ENCODE data around the gene EPB41L5.
A peak's percentile ranks its signal among the peaks of the same experiment; 100 is the strongest.
"Not testable (repeated sequence)": the region's sequence is repeated elsewhere in the genome, so short reads cannot be mapped to it uniquely, and the experiment has no call there.

EPB41L5 gene

GRCh38 chr2:120149406-120149805 is 136.5 kb downstream of the EPB41L5 start:
- Histone ChIP-seq H3K4me3 (ENCODE audit: low read length) (no peak overlapping the region), H3K4me2 (ENCODE audit: low read length) (no peak overlapping the region), H3K4me1 (ENCODE audit: control insufficient read depth, insufficient read depth, low read length) (no peaks in the 10 kb centered on the region), H3K36me3 (ENCODE audit: insufficient read depth, low read length) (no peaks in the 10 kb centered on the region), H3K9ac (ENCODE audit: low read depth, low read length) (no peak overlapping the region), H3K9me3 (replicated peaks; ENCODE audit: low read length) (no peaks in the 10 kb centered on the region), H3K27me3 (ENCODE audit: control insufficient read depth, insufficient read depth, low read length) (no peaks in the 10 kb centered on the region)

- no peak overlapping the region for H3K4me2 ChIP-seq (ENCODE audit: low read length)
- no peaks in the 10 kb centered on the region for H3K4me1 ChIP-seq (ENCODE audit: control insufficient read depth, insufficient read depth, low read length)
- H3K9me3 ChIP-seq (replicated peaks; ENCODE audit: low read length) = no peaks in the 10 kb centered on the region
- no peaks in the 10 kb centered on the region for H3K27me3 ChIP-seq (ENCODE audit: control insufficient read depth, insufficient read depth, low read length)
- H3K9ac ChIP-seq (ENCODE audit: low read depth, low read length) = no peak overlapping the region
- no peaks in the 10 kb centered on the region for H3K36me3 ChIP-seq (ENCODE audit: insufficient read depth, low read length)
- H3K4me3 ChIP-seq (ENCODE audit: low read length) = no peak overlapping the region
These were observed 137.2 kb downstream of the EPB41L5 start for GRCh38 chr2:120150040-120150482.

GRCh38 chr2:120155308-120155707 is 142.4 kb downstream of the EPB41L5 start:
- Histone ChIP-seq H3K4me2 (ENCODE audit: low read length) (no peak overlapping the region), H3K4me3 (ENCODE audit: low read length) (no peak overlapping the region), H3K9ac (ENCODE audit: low read depth, low read length) (no peak overlapping the region), H3K36me3 (ENCODE audit: insufficient read depth, low read length) (peaks cover 13% of the 10 kb centered on the region), H3K9me3 (replicated peaks; ENCODE audit: low read length) (peaks cover 5% of the 10 kb centered on the region), H3K4me1 (ENCODE audit: control insufficient read depth, insufficient read depth, low read length) (no peaks in the 10 kb centered on the region), H3K27me3 (ENCODE audit: control insufficient read depth, insufficient read depth, low read length) (no peaks in the 10 kb centered on the region)

- H3K9me3 ChIP-seq (replicated peaks; ENCODE audit: low read length); H3K4me2 ChIP-seq (ENCODE audit: low read length); H3K27me3 ChIP-seq (ENCODE audit: control insufficient read depth, insufficient read depth, low read length); H3K4me1 ChIP-seq (ENCODE audit: control insufficient read depth, insufficient read depth, low read length); H3K9ac ChIP-seq (ENCODE audit: low read depth, low read length); H3K4me3 ChIP-seq (ENCODE audit: low read length): not testable (repeated sequence)
- peaks cover 13% of the 10 kb centered on the region for H3K36me3 ChIP-seq (ENCODE audit: insufficient read depth, low read length)
These were observed 145.8 kb downstream of the EPB41L5 start for GRCh38 chr2:120158658-120159057.

GRCh38 chr2:120161190-120161589 is 148.3 kb downstream of the EPB41L5 start:
- Histone ChIP-seq H3K4me3 (ENCODE audit: low read length) (no peak overlapping the region), H3K9me3 (replicated peaks; ENCODE audit: low read length) (no peaks in the 10 kb centered on the region), H3K36me3 (ENCODE audit: insufficient read depth, low read length) (peaks cover 9% of the 10 kb centered on the region), H3K4me1 (ENCODE audit: control insufficient read depth, insufficient read depth, low read length) (no peaks in the 10 kb centered on the region), H3K9ac (ENCODE audit: low read depth, low read length) (no peak overlapping the region), H3K4me2 (ENCODE audit: low read length) (no peak overlapping the region), H3K27me3 (ENCODE audit: control insufficient read depth, insufficient read depth, low read length) (no peaks in the 10 kb centered on the region)

DNA sequence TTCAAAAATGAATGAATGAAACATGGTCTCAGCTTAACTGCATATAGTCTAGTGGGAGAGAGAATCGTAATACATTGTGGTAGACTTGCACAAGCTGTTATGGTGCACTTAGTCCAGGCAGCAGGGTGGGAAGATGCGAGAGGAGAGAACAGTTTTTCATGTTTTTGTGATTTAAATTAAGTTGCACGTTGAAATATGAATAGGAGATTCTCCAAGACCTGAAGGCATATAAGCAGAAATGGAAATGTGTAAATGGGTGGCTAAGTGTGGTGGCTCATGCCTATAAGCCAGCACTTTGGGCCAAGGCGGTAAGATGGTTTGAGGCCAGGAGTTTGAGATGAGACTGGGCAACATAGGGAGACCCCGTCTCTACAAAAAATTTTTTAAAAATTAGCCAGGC is 149.8 kb downstream of the EPB41L5 start:
- Histone ChIP-seq H3K4me2 (ENCODE audit: low read length) (no peak overlapping the region), H3K36me3 (ENCODE audit: insufficient read depth, low read length) (peaks cover 2% of the 10 kb centered on the region), H3K4me3 (ENCODE audit: low read length) (no peak overlapping the region), H3K9ac (ENCODE audit: low read depth, low read length) (no peak overlapping the region), H3K9me3 (replicated peaks; ENCODE audit: low read length) (no peaks in the 10 kb centered on the region), H3K4me1 (ENCODE audit: control insufficient read depth, insufficient read depth, low read length) (no peaks in the 10 kb centered on the region), H3K27me3 (ENCODE audit: control insufficient read depth, insufficient read depth, low read length) (no peaks in the 10 kb centered on the region)

GRCh38 chr2:120167272-120167671 is 154.4 kb downstream of the EPB41L5 start:
- Histone ChIP-seq H3K9me3 (replicated peaks; ENCODE audit: low read length) (no peaks in the 10 kb centered on the region), H3K27me3 (ENCODE audit: control insufficient read depth, insufficient read depth, low read length) (no peaks in the 10 kb centered on the region), H3K4me1 (ENCODE audit: control insufficient read depth, insufficient read depth, low read length) (no peaks in the 10 kb centered on the region), H3K4me3 (ENCODE audit: low read length) (no peak overlapping the region), H3K4me2 (ENCODE audit: low read length) (no peak overlapping the region), H3K9ac (ENCODE audit: low read depth, low read length) (no peak overlapping the region), H3K36me3 (ENCODE audit: insufficient read depth, low read length) (peaks cover 5% of the 10 kb centered on the region)

GRCh38 chr2:120169020-120169419 is 156.1 kb downstream of the EPB41L5 start:
- H3K4me1 ChIP-seq (ENCODE audit: control insufficient read depth, insufficient read depth, low read length) = no peaks in the 10 kb centered on the region
- H3K36me3 ChIP-seq (ENCODE audit: insufficient read depth, low read length) = peaks cover 5% of the 10 kb centered on the region
- H3K9me3 ChIP-seq (replicated peaks; ENCODE audit: low read length) = no peaks in the 10 kb centered on the region
- H3K27me3 ChIP-seq (ENCODE audit: control insufficient read depth, insufficient read depth, low read length) = no peaks in the 10 kb centered on the region
- no peak overlapping the region for H3K9ac ChIP-seq (ENCODE audit: low read depth, low read length)
- no peak overlapping the region for H3K4me2 ChIP-seq (ENCODE audit: low read length)
- H3K4me3 ChIP-seq (ENCODE audit: low read length) = no peak overlapping the region

- no peak overlapping the region for H3K9ac ChIP-seq (ENCODE audit: low read depth, low read length)
- no peaks in the 10 kb centered on the region for H3K36me3 ChIP-seq (ENCODE audit: insufficient read depth, low read length)
- no peak overlapping the region for H3K4me3 ChIP-seq (ENCODE audit: low read length)
- H3K4me1 ChIP-seq (ENCODE audit: control insufficient read depth, insufficient read depth, low read length) = peaks cover 4% of the 10 kb centered on the region
- peak overlapping the region; percentile 25 for H3K4me2 ChIP-seq (ENCODE audit: low read length)
- no peaks in the 10 kb centered on the region for H3K9me3 ChIP-seq (replicated peaks; ENCODE audit: low read length)
- no peaks in the 10 kb centered on the region for H3K27me3 ChIP-seq (ENCODE audit: control insufficient read depth, insufficient read depth, low read length)
These were observed 162.2 kb downstream of the EPB41L5 start for GRCh38 chr2:120174963-120175581.

DNA sequence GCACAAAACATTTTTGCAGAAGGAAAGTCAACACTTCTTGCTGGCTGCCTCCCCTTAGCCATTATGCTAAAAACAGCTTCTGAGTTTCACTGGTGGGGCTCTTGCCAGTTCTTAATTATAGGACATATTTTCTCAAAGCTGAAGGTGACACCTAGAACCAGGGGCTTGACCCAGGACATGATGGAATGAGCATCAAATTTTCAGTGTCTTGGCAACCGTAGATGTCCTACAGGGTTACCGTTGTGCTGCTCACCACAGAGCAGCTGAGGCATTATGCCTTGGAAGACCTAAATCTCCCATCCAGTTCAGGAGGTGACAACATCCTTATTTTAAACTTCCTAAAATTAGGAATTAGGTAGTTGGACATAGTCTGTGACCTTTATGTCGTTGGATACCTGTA is 163.6 kb downstream of the EPB41L5 start:
- no peak overlapping the region for H3K4me3 ChIP-seq (ENCODE audit: low read length)
- H3K36me3 ChIP-seq (ENCODE audit: insufficient read depth, low read length) = no peaks in the 10 kb centered on the region
- no peaks in the 10 kb centered on the region for H3K9me3 ChIP-seq (replicated peaks; ENCODE audit: low read length)
- peaks cover 4% of the 10 kb centered on the region for H3K4me1 ChIP-seq (ENCODE audit: control insufficient read depth, insufficient read depth, low read length)
- no peaks in the 10 kb centered on the region for H3K27me3 ChIP-seq (ENCODE audit: control insufficient read depth, insufficient read depth, low read length)
- H3K4me2 ChIP-seq (ENCODE audit: low read length) = no peak overlapping the region
- H3K9ac ChIP-seq (ENCODE audit: low read depth, low read length) = no peak overlapping the region

GRCh38 chr2:120177001-120177621 is 164.2 kb downstream of the EPB41L5 start:
- no peak overlapping the region for H3K4me3 ChIP-seq (ENCODE audit: low read length)
- no peaks in the 10 kb centered on the region for H3K36me3 ChIP-seq (ENCODE audit: insufficient read depth, low read length)
- peaks cover 4% of the 10 kb centered on the region for H3K4me1 ChIP-seq (ENCODE audit: control insufficient read depth, insufficient read depth, low read length)
- no peak overlapping the region for H3K9ac ChIP-seq (ENCODE audit: low read depth, low read length)
- no peak overlapping the region for H3K4me2 ChIP-seq (ENCODE audit: low read length)
- H3K27me3 ChIP-seq (ENCODE audit: control insufficient read depth, insufficient read depth, low read length) = no peaks in the 10 kb centered on the region
- no peaks in the 10 kb centered on the region for H3K9me3 ChIP-seq (replicated peaks; ENCODE audit: low read length)

DNA sequence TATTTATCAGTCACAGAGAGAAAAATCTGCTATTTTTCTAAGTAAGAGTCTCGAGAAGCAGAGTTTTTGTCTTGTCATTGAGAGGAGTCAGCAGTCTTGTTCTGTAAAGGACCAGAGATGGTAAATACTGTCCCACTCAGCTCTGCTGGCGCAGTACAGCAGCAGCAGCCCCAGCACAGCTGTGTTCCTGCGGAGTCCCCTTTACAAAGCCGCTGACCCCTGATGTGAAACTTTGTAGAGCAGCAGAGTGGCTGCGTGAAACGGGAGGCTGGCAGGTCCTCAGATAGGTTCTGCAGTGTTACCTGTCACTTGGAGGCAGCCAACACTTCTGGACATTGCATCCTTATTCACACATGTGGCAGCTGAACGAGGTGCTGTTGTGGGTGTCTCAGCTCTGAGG is 165.1 kb downstream of the EPB41L5 start:
- H3K9me3 ChIP-seq (replicated peaks; ENCODE audit: low read length) = no peaks in the 10 kb centered on the region
- H3K4me3 ChIP-seq (ENCODE audit: low read length) = no peak overlapping the region
- H3K27me3 ChIP-seq (ENCODE audit: control insufficient read depth, insufficient read depth, low read length) = no peaks in the 10 kb centered on the region
- H3K36me3 ChIP-seq (ENCODE audit: insufficient read depth, low read length) = no peaks in the 10 kb centered on the region
- H3K4me2 ChIP-seq (ENCODE audit: low read length) = no peak overlapping the region
- peaks cover 4% of the 10 kb centered on the region for H3K4me1 ChIP-seq (ENCODE audit: control insufficient read depth, insufficient read depth, low read length)
- no peak overlapping the region for H3K9ac ChIP-seq (ENCODE audit: low read depth, low read length)
